Measurements from ENCODE around the gene GIPC2.

- TF ChIP-seq TAF1 (IDR thresholded peaks at IDR 0.05; ENCODE audit: low read depth, low read length): no peak
- no peak for TF ChIP-seq POLR2A (IDR thresholded peaks at IDR 0.05; ENCODE audit: low read depth, low read length)
- no peak for TF ChIP-seq POLR2AphosphoS5 (IDR thresholded peaks at IDR 0.05; ENCODE audit: low read depth, low read length)
- TF ChIP-seq PAX5 (IDR thresholded peaks at IDR 0.05; ENCODE audit: insufficient read depth, low read length, severe bottlenecking): no peak
- no peak for TF ChIP-seq SPI1 (IDR thresholded peaks at IDR 0.05; ENCODE audit: low read depth, low read length)
- TF ChIP-seq POU2F2 (IDR thresholded peaks at IDR 0.05; ENCODE audit: low read depth, low read length): no peak
Measured at GRCh38 chr1:78005448-78005722, 40.4 kb upstream of the GIPC2 start.

Data from GM12891 (cell line).